ENCODE measurements around the gene ATIC. TPM values are rescaled to one million over a fixed set of nuclear protein-coding genes. Genes with fewer than 3 reads are reported as not detected.

The ATIC gene
- total and polyA plus RNA-seq, 12 donors = 33.7 to 164 (median 83.3) TPM

- no peak for TF ChIP-seq POLR2A (IDR thresholded peaks at IDR 0.05)
- TF ChIP-seq, protein P1, sequence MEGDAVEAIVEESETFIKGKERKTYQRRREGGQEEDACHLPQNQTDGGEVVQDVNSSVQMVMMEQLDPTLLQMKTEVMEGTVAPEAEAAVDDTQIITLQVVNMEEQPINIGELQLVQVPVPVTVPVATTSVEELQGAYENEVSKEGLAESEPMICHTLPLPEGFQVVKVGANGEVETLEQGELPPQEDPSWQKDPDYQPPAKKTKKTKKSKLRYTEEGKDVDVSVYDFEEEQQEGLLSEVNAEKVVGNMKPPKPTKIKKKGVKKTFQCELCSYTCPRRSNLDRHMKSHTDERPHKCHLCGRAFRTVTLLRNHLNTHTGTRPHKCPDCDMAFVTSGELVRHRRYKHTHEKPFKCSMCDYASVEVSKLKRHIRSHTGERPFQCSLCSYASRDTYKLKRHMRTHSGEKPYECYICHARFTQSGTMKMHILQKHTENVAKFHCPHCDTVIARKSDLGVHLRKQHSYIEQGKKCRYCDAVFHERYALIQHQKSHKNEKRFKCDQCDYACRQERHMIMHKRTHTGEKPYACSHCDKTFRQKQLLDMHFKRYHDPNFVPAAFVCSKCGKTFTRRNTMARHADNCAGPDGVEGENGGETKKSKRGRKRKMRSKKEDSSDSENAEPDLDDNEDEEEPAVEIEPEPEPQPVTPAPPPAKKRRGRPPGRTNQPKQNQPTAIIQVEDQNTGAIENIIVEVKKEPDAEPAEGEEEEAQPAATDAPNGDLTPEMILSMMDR (IDR thresholded peaks at IDR 0.05) = no peak
- WGBS, 4 donors = 89 to 95% (median 93%) methylated on average over 2 of the region's 2 CpGs
- Histone ChIP-seq H3K36me3 (replicated peaks in 1 of 2) (peaks cover 0 to 6% of the 10 kb centered on the region in 2 donors), H3K4me3 (no peak overlapping the region), H3K4me1 (replicated peaks in 1 of 2) (no peaks in the 10 kb centered on the region), H3K27me3 (no peaks in the 10 kb centered on the region), H3K9me3 (replicated peaks in 1 of 3) (no peaks in the 10 kb centered on the region), H3K27ac (no peak overlapping the region)
- intact Hi-C loops (cut with DNase I) = no loop called here
- no peak for DNase-seq
Measured at GRCh38 chr2:215360596-215360995, 48.7 kb downstream of the ATIC start.

DNA sequence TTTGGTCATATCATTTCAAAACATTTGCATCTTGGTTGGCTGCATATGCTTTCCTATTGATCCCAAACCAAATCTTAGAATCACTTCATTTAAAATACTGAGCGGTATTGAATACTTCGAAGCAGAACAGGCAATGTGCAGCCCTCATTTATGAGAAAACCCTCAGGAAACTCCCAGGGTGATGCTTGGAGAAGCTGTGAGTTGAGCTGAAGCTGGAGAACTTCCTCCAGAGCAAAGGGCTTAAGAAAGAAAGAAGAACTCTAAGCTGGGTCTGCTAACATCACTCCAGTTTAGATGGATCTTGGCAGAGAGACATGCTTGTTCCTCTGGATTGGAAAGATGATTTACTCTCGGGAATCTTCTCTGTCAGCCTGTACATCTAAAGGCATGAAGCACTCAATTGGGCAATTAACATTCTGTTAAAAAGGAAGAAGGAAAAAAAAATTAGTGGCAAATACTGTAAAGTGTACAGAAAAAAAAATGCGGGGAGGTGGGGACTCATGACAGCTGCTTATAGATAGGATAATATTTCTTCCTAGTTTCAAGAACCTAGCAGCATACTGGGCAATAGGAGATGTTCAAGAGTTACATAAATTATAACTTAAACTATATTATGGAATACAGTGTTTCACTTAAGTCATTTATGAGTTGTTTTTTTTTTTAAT, 49.5 kb downstream of the ATIC start:
- WGBS, 4 donors = 87 to 94% (median 93%) methylated on average over 4 of the region's 4 CpGs
- no peak for TF ChIP-seq POLR2A (IDR thresholded peaks at IDR 0.05)
- TF ChIP-seq, protein P1 (IDR thresholded peaks at IDR 0.05) = no peak
- Histone ChIP-seq H3K27ac (no peak overlapping the region), H3K9me3 (replicated peaks in 1 of 3) (no peaks in the 10 kb centered on the region), H3K4me1 (replicated peaks in 1 of 2) (no peaks in the 10 kb centered on the region), H3K4me3 (no peak overlapping the region), H3K36me3 (replicated peaks in 1 of 2) (peaks cover 0 to 6% of the 10 kb centered on the region in 2 donors), H3K27me3 (no peaks in the 10 kb centered on the region)
- intact Hi-C loops (cut with DNase I) = no loop called here
- no peak for DNase-seq

- no peak overlapping the region for H3K27ac ChIP-seq
- no peaks in the 10 kb centered on the region for H3K4me1 ChIP-seq (replicated peaks in 1 of 2)
- peaks cover 0 to 6% of the 10 kb centered on the region in 2 donors for H3K36me3 ChIP-seq (replicated peaks in 1 of 2)
- no peaks in the 10 kb centered on the region for H3K27me3 ChIP-seq
- no peak for TF ChIP-seq POLR2A (IDR thresholded peaks at IDR 0.05)
- TF ChIP-seq, protein P1 (IDR thresholded peaks at IDR 0.05) = no peak
- 75 to 82% (median 80%) methylated on average over 6 of the region's 6 CpGs for WGBS, 4 donors
- no peaks in the 10 kb centered on the region for H3K9me3 ChIP-seq (replicated peaks in 1 of 3)
- intact Hi-C loops (cut with DNase I) = no loop called here
- H3K4me3 ChIP-seq = no peak overlapping the region
- DNase-seq = no peak
Measured at GRCh38 chr2:215361876-215362561, 50.2 kb downstream of the ATIC start.

DNA sequence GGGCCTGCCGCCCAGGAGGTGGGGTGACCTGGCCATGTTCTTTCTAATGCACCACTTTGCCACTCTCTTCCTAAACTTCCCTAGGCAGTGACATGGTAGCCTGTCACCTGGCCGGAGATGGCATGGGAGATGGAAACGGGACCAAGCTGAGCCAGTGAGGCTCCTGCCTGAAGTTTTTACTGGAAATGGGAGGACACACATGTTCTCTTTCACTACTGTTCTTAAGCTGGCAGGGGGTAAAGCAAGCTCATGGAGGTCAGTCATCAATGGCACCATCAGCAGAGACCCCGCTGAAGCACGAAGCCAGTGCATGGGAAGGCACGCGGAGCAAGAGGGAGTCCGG, 50.7 kb downstream of the ATIC start:
- DNase-seq = no peak
- TF ChIP-seq, protein P1 (IDR thresholded peaks at IDR 0.05) = no peak
- TF ChIP-seq POLR2A (IDR thresholded peaks at IDR 0.05) = no peak
- Histone ChIP-seq H3K4me3 (no peak overlapping the region), H3K27ac (no peak overlapping the region), H3K36me3 (replicated peaks in 1 of 2) (peaks cover 0 to 6% of the 10 kb centered on the region in 2 donors), H3K4me1 (replicated peaks in 1 of 2) (no peaks in the 10 kb centered on the region), H3K9me3 (replicated peaks in 1 of 3) (no peaks in the 10 kb centered on the region), H3K27me3 (no peaks in the 10 kb centered on the region)
- 95 to 98% (median 97%) methylated on average over 8 of the region's 8 CpGs for WGBS, 4 donors
- intact Hi-C loops (cut with DNase I) = no loop called here

Measured in adrenal gland (tissue), 12 donors.